Loucy (cell line): ENCODE measurements around the gene CD209.
A peak's percentile ranks its signal among the peaks of the same experiment; 100 is the strongest.

Experiments
- H2AFZ ChIP-seq: fragments of 200-600 bp; sonication (generic); 2 replicates; pipeline ENCODE4 v1.6.0; 2016; ENCODE audit warnings: antibody characterized with exemption, mild to moderate bottlenecking, low read length, moderate library complexity
- H3F3A ChIP-seq: fragments of 200-600 bp; 2 replicates; pipeline ENCODE4 v1.6.0; 2016; ENCODE audit warnings: antibody characterized with exemption, low read depth, mild to moderate bottlenecking
- H3K27me3 ChIP-seq: fragments of 200-600 bp; sonication (generic); 2 replicates; pipeline ENCODE4 v1.6.1; 2014; ENCODE audit warnings: low read length, mild to moderate bottlenecking; ENCODE audit not compliant: insufficient read depth, poor library complexity, severe bottlenecking
- H3K36me3 ChIP-seq: fragments of 200-600 bp; sonication (generic); 2 replicates; pipeline ENCODE4 v1.6.1; 2016; ENCODE audit warnings: low read length; ENCODE audit not compliant: insufficient read depth
- H3K4me1 ChIP-seq: fragments of 200-600 bp; sonication (generic); 2 replicates; pipeline ENCODE4 v1.5.1; 2014; ENCODE audit warnings: low read length, mild to moderate bottlenecking; ENCODE audit not compliant: insufficient read depth, poor library complexity, severe bottlenecking
- H3K4me2 ChIP-seq: fragments of 200-600 bp; sonication (generic); 2 replicates; pipeline ENCODE4 v1.6.0; 2014; ENCODE audit warnings: antibody characterized with exemption, low read length, low read depth, mild to moderate bottlenecking; ENCODE audit not compliant: poor library complexity, severe bottlenecking
- H3K4me3 ChIP-seq: fragments of 200-600 bp; sonication (generic); 2 replicates; pipeline ENCODE4 v1.5.1; 2014; ENCODE audit warnings: low read length, mild to moderate bottlenecking, mixed read lengths; ENCODE audit not compliant: poor library complexity, severe bottlenecking
- H3K79me2 ChIP-seq: fragments of 200-600 bp; sonication (generic); 2 replicates; pipeline ENCODE4 v1.6.1; 2014; ENCODE audit warnings: low read length; ENCODE audit not compliant: insufficient read depth
- H3K9ac ChIP-seq: fragments of 200-600 bp; sonication (generic); 2 replicates; pipeline ENCODE4 v1.6.0; 2014; ENCODE audit warnings: mild to moderate bottlenecking, low read depth, low read length, moderate library complexity; ENCODE audit not compliant: poor library complexity, severe bottlenecking
- H3K9me2 ChIP-seq: fragments of 200-600 bp; sonication (generic); replicated peaks from 2 replicates; pipeline ENCODE4 v1.6.1; 2016; ENCODE audit warnings: low read depth, low read length, mixed read lengths
- H3K9me3 ChIP-seq: fragments of 200-600 bp; sonication (generic); 2 replicates; pipeline ENCODE4 v1.6.1; 2014; ENCODE audit warnings: mild to moderate bottlenecking, antibody characterized with exemption, low read length, low read depth; ENCODE audit not compliant: insufficient read depth
- H4K20me1 ChIP-seq: fragments of 200-600 bp; sonication (generic); 2 replicates; pipeline ENCODE4 v1.6.0; 2014; ENCODE audit warnings: antibody characterized with exemption, low read length, mild to moderate bottlenecking; ENCODE audit not compliant: insufficient read depth, poor library complexity, severe bottlenecking
- EZH2phosphoT487 ChIP-seq: fragments of 200-600 bp; IDR thresholded peaks from 2 replicates; pipeline ENCODE4 v1.6.1; 2018; ENCODE audit warnings: antibody characterized with exemption, mild to moderate bottlenecking, moderate library complexity, borderline replicate concordance
- TF ChIP-seq, protein P1 (sequence below): fragments of 200-600 bp; sonication (generic); conservative IDR thresholded peaks from 2 replicates; pipeline ENCODE4 v1.5.1; 2014; ENCODE audit warnings: mild to moderate bottlenecking, antibody characterized with exemption, low read length

The CD209 gene

DNA sequence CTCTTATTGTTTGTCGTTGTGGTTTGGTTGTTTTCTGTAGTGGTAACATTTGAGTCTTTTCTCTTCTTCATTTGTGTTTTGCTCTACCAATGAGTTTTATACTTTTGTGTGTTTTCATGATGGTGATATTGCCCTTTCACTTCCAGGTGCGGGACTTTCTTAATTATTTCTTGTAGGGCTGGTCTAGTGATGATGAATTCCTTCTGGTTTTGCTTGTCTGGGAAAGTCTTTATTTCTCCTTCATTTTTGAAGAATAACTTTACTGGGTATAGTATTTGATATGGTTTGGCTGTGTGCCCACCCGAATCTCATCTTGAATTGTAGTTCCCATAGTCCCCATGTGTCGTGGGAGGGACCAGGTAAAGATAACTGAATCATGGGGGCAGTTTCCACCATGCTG, 8.9 kb upstream of the CD209 start:
- Histone ChIP-seq H3K79me2 (no peaks in the 10 kb centered on the region), H3K9me3 (peaks cover 11% of the 10 kb centered on the region; the same call in 1 of the 2 replicates), H4K20me1 (no peaks in the 10 kb centered on the region), H3K9me2 (no peaks in the 10 kb centered on the region), H3K36me3 (no peaks in the 10 kb centered on the region), H2AFZ (no peak overlapping the region), H3F3A (no peaks in the 10 kb centered on the region), H3K4me3 (no peak overlapping the region), H3K4me1 (no peaks in the 10 kb centered on the region), H3K4me2 (no peak overlapping the region), H3K27me3 (no peaks in the 10 kb centered on the region), H3K9ac (no peak overlapping the region)
- TF ChIP-seq, protein P1, sequence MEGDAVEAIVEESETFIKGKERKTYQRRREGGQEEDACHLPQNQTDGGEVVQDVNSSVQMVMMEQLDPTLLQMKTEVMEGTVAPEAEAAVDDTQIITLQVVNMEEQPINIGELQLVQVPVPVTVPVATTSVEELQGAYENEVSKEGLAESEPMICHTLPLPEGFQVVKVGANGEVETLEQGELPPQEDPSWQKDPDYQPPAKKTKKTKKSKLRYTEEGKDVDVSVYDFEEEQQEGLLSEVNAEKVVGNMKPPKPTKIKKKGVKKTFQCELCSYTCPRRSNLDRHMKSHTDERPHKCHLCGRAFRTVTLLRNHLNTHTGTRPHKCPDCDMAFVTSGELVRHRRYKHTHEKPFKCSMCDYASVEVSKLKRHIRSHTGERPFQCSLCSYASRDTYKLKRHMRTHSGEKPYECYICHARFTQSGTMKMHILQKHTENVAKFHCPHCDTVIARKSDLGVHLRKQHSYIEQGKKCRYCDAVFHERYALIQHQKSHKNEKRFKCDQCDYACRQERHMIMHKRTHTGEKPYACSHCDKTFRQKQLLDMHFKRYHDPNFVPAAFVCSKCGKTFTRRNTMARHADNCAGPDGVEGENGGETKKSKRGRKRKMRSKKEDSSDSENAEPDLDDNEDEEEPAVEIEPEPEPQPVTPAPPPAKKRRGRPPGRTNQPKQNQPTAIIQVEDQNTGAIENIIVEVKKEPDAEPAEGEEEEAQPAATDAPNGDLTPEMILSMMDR: no peak
- no peak for TF ChIP-seq EZH2phosphoT487

DNA sequence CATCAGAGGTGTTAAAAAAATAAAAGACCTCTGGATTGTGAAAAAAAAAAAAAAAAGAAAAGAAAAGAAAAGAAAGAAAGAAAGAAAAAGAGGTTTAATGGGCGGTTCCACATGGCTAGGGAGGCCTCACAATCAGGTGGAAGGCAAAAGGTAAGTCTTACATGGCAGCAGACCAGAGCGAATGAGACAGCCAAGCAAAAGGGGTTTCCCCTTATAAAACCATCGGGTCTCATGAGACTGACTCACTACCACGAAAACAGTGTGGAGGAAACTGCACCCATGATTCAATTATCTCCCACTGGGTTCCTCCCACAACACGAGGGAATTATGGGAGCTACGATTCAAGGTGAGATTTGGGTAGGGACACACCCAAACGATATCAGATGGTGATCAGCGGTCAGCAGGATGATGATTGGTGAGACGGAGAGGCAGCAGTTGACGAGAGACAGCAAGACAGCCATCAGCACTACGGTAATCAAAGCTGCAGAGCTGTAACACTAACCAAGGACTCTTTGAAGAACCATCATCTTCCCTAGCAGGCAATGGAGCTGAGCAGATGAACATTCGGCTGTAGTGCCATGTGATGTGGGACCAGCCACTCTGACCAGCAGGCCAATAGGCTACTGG, 3.9 kb upstream of the CD209 start:
- no peaks in the 10 kb centered on the region for H3K9me3 ChIP-seq
- H3K9me2 ChIP-seq: no peaks in the 10 kb centered on the region
- H2AFZ ChIP-seq: no peak overlapping the region
- H3K79me2 ChIP-seq: no peaks in the 10 kb centered on the region
- H3K4me1 ChIP-seq: no peaks in the 10 kb centered on the region
- H3K36me3 ChIP-seq: no peaks in the 10 kb centered on the region
- no peak overlapping the region for H3K9ac ChIP-seq
- H3K4me2 ChIP-seq: no peak overlapping the region
- no peaks in the 10 kb centered on the region for H4K20me1 ChIP-seq
- H3K4me3 ChIP-seq: no peak overlapping the region
- no peaks in the 10 kb centered on the region for H3K27me3 ChIP-seq
- H3F3A ChIP-seq: no peaks in the 10 kb centered on the region
- TF ChIP-seq, protein P1: no peak
- TF ChIP-seq EZH2phosphoT487: no peak

DNA sequence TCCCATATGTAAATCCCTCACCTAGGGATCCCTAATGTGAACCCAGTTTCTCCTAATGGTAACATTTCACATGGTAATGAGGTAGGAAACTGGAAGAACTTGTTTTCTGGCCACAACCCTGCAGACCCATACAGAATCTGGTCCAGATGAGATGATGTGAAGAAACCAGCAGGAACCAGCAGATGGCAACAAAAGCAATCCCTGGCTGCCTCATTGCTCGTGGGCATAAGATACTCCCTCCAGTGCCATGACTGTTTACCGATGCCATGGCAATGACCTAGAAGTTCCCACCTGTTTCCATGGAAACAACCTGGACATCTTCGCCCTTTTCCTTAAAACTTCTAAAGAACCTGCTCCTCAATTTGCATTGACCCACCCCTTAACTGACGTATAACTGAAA, 1.4 kb upstream of the CD209 start:
- Histone ChIP-seq H3K79me2 (no peaks in the 10 kb centered on the region), H3F3A (no peaks in the 10 kb centered on the region), H3K36me3 (no peaks in the 10 kb centered on the region), H3K27me3 (no peaks in the 10 kb centered on the region), H3K4me2 (no peak overlapping the region), H3K9me2 (no peaks in the 10 kb centered on the region), H3K9ac (no peak overlapping the region), H4K20me1 (no peaks in the 10 kb centered on the region), H3K9me3 (no peaks in the 10 kb centered on the region), H3K4me1 (no peaks in the 10 kb centered on the region), H2AFZ (no peak overlapping the region), H3K4me3 (no peak overlapping the region)
- TF ChIP-seq EZH2phosphoT487: no peak
- TF ChIP-seq, protein P1: peak; percentile 21
